HG03064 (cell line): ENCODE data around the gene EEF1AKMT3.

Experiments used
- ATAC-seq: cut with Tn5 transposase; IDR thresholded peaks from one replicate; pipeline ENCODE4 v1.9.1; 2021; ENCODE audit warnings: low read depth; ENCODE audit not compliant: unreplicated experiment

The EEF1AKMT3 gene

DNA sequence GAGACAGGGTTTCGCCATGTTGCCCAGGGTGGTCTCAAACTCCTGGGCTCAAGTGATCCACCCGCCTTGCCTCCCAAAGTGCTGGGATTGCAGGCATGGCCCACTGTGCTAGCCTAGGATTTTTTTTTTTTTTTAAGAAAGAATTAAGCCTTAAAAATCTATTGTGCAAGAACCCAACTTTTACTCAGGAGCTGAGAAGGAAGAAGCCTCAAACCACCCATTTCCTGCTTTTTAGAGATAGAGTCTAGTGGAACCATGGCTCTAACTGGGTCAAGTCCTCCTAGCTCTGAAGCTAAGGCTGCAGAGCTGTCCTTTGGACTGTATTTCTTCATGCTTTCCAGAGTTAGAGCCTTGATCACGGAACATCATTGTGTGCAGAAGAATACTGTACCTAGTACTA lies 8.8 kb downstream of the EEF1AKMT3 start:
- no peak for ATAC-seq

DNA sequence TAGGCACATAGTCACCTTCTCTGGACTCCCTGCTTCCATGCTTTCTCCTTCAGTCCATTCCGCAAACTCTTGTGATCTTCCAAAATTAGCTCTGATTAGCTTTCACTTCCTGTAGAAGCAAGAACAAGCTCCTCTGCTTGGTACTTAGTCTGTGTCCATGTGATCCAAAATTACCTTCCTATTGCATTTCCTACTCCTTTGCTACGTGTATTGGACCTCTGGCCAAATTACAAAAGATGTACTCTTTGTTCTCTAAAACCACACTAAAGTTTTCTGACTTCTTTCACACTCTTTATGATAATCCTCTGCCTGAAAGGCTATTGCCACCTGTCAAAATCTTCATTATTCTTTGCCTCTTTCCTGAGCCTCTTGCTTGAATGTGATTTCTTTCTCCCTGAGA lies 9.4 kb downstream of the EEF1AKMT3 start:
- no peak for ATAC-seq

DNA sequence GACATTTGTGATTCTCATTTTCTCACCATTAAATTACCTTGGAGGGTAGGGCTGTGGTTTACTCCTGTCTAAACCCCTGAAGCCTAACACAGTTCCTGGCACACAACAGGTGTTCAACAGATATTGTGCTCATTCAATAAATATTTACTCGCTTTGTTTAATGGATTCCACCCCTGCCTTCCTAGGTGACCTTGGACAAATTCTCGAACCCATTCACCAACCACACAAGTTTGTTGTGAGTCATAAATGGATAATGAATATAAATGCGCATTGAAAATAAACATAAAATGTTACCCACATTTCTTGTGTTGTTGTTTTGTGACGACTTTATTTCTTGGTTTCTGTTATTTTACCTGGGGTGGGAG lies 9.8 kb downstream of the EEF1AKMT3 start:
- no peak for ATAC-seq

DNA sequence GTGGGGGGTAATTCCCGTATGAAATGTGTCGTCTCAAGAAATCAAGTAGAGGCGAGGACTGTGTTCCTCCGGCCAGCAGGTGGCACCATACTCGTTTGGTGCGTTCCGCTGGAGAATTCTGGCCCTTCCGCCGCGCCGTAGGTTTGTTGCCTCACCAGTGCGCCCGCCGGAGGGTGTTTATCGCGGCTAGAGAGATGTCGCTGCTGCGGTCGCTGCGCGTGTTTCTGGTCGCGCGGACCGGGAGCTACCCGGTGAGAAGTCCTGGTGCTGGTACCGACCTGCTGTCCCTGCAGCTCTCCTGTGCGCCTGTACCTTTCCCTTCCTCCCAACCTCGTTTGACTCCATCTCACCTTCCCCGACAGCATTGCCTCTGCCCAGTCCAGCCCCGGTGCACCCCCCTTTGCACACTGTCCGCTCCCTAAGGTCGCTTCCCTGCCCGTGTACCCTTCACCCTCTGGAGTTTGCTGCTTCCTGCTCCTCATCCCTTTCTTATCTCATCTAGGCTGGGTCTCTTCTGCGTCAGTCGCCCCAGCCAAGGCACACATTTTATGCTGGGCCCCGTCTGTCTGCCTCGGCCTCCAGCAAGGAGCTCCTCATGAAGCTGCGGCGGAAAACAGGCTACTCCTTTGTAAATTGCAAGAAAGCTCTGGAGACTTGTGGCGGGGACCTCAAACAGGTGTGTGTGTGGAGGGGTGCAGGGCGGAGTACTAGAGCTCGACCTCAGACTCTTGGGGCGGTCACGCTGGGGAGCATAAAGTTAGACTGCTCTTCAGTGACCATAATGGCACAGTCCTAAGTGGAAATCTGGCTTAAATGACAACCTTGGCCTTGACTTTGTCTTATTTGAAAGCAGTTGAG lies 10.4 kb downstream of the EEF1AKMT3 start, which contains the start of gene TSFM:
TSFM (plus strand) TSS at position 180 of the 858 bp plus-strand sequence; CDS start at position 195, 15 bp downstream.
- ATAC-seq = peak; percentile 74

DNA sequence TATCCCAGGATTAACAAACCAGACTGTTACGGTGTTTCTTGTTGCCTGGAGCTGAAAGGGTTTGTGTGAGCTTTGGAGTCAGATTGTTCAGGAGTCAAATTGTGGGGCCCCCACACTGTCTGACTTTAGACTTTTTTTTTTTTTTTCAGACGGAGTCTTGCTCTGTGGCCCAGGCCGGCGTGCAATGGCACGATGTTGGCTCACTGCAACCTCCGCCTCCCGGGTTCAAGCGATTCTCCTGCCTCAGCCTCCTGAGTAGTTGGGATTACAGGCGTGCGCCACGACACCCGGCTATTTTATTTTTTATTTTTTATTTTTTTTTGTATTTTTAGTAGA lies 11.0 kb downstream of the EEF1AKMT3 start:
- no peak for ATAC-seq

DNA sequence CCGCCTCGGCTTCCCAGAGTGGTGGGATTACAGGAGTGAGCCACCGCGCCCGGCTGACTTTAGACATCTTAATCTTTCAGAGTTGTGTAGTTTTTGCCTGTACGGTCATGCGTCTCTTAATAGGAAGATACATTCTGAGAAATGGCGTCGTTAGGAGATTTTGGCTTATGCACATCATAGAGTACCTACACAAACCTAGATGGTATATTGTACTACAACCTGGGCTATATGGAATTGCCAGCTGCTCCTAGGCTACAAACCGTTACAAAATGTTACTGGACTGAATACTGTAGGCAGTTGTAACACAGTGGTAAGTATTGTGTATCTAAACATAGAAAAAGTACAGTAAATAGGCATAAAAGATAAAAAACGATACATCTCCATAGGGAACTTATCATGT lies 11.4 kb downstream of the EEF1AKMT3 start:
- no peak for ATAC-seq

DNA sequence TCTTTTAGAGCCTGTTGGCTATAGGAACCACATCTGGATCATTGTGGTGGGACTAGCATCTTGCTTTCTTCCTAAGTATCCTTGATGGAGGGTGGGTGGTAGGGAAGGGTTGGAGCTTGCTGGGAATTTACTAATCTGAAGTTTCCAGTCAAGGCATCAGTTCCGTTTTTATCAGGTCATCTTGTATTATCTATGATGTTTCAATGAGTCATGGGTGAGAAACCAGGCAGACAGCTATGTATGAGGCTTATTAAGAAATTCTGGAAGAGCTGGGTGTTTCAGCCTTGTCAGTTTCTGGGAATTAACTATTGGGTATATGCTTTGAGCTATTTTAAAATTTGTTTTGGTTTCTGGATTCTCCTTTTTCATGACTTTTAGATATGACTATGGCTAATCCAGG lies 21.5 kb downstream of the EEF1AKMT3 start:
- no peak for ATAC-seq

DNA sequence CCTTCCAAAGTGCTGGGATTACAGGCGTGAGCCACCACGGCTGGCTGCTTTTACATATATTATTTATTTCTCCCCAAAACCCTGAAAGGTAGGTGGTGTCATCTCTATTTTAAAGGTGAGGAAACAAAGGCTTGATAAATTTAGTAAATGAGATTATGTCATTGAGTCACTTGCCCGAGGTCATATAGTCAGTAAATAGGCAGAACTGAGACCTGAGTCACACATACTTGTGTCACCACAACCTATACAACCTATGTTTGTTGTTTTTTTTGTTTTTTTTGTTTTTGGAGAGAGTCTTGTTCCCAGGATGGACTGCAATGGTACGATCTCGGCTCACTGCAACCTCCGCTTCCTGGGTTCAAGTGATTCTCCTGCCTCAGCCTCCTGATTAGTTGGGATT lies 22.9 kb downstream of the EEF1AKMT3 start:
- ATAC-seq = no peak

DNA sequence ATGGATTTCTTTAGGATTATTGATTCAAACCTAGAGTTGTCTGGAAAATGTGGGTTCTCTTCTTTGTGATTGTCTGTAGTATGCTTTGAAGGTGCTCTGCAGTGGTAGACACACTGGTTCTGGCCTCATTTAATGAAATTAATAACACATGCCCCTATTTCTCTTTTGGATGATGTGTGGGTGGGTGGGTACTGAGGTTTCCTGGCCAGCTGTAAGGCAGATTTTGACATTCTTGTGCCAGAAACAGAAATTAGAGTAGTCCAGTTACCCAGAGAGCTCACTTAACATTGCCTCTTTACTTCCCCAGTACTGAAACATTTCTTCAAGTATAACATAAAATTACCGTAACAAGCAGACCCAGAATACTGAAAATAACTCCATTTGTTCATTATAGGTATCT lies 24.6 kb downstream of the EEF1AKMT3 start:
- ATAC-seq = no peak

DNA sequence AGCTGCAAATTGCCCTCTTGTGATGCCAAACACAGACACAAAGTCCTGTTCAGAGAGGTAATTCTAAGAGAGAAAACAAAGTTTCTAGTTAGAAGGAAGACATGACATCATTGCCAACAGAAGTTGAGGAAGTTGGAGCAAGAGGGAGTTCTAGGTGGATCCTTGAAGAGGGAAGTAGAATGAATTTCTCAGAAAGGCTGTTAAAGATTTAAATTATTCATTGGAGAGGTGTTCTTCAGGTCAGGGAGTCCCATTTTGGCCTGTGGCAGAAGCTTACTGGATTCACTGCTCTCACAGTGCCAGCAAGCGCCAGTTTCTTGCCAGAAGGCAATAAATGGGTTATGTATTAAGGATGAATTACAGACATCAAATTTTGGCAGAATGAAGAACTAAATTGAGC lies 25.5 kb downstream of the EEF1AKMT3 start:
- no peak for ATAC-seq

DNA sequence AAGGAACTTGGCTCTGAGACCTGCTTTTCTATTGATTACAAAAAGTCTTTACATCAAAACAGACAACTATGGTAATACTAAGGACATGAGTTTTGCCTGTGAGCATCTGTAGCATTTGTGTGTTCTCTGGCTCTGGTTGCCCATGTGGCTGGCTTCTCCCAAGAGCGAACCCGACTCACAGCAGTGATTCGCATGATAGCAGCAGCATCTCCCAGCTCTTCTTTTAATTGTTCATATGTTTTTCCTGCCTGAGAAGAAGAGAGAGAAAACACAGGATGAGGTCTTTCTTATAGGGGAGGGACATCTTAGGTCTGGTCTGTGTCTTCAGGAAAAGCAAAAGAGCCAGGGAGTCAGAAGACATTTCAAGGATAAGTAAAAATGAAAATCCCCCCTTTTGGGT lies 28.6 kb downstream of the EEF1AKMT3 start:
- ATAC-seq = no peak

DNA sequence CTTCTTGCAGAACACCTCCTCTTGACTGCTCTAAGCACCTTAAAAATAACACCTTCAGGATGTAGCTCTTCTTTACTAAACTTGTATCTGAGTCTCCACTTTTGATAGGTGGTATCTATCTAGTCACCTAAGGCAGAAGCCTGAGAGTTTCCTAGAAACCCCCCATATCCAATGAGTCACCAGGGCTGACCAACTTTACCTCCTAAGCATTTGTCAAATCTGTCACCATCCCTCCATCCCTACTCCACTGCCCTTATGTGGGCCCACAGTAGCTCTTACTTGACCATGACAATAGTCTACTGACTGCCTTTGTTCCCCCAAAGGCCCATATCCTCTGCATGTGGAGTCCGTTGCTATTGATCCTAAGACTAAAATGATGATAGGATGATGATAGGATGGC lies 30.2 kb downstream of the EEF1AKMT3 start:
- no peak for ATAC-seq

DNA sequence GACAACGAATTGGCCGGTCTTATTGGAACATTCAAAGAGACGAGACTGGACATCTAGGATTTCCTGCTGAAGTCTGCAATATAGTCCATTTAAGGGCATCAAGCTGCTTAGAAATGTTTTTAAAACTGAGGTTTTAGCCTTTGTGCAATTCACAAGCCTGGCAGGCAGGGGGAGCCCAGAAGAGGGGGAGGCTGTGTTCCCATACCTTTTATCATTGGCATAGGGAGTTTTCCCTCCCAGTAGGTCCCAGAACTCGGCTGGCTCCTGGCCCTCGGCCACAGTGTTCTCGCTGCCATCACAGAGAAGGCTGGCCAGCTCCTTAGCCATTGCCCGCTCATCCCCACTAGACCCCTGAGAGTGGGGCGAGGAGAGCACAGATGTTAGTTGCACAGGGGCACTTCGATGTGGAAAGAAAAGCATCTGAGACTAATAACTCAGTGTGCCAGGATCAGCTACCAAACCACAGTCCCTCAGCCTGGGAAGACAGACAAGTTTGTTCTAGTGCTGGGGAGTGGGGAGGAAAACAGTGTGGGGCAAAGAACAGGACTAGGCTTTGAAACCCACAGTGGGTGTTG lies 31.0 kb downstream of the EEF1AKMT3 start:
- ATAC-seq = no peak

DNA sequence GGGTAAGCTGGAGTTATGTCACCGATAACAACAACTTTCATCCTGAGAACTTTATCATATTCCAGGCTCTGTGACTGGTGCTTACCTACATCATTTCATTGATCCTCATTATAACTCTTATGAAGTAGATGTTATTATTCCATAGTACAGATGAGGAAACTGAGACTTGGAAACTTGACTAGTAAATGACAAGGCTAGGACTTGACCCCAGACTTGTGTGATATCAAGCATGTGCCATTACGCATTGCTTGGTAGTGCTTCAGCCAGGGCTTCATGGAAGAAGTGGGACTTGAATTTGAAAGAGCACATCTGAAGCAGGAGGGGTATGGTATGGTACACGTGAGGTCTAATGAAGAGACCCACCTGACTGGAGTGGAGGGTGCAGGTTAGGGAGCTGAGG lies 34.3 kb downstream of the EEF1AKMT3 start:
- ATAC-seq = no peak

DNA sequence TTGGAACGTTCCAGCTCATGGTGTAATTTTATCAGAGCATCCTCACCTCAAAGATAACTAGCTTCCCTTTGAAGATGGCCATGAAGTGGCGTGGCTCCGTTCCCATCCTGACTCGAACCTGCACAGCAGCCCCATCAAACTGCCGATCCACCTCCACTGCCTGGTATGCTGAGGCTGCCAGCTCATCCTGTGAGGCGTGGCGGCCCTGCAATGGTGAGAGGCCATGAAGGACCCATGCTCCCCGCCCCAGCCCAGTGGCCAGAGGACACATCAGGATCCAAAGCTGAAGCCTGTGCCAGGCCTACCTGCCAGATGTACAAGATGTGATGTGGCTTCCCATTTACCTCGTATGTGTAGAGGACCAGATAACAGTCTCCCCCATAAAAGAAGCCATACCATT lies 34.9 kb downstream of the EEF1AKMT3 start:
- ATAC-seq = no peak

DNA sequence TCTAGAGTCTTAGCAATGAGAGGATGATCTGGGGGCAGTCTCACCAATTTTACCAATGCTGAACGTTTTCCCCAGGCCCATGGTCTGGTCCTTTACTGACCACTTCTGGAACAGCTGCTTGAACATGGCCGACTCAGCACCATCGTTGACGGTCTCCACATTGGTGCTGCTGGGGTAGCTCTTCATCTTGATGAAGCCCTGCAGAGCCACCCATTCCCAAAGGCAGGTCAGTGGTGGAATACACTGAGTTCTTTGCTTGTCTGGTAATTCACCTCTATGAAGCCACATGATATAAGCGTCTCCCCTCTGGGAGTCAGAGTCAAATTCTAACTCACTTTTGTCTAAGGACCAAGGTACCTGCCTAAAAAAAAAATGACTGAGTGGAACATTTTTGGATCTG lies 35.9 kb downstream of the EEF1AKMT3 start:
- ATAC-seq = no peak

DNA sequence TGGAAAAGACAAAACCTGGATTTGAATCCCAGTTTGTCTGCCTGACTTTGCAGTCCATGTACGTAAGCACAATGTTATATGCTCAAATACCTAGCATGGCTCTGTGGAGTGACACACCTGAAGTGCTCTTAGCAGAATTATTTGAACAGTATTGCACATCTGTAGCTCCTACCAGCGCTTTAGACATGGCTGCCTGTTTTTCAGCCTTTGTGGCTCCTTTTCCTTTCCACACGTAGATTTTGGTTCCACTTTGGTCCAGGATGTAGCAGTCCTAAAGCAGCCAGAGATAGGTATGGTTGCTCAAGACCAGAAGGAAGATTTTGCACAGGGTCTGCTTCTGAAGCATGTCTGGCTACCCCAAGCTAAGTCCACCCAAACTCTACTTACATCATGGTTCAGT lies 37.0 kb downstream of the EEF1AKMT3 start:
- no peak for ATAC-seq

DNA sequence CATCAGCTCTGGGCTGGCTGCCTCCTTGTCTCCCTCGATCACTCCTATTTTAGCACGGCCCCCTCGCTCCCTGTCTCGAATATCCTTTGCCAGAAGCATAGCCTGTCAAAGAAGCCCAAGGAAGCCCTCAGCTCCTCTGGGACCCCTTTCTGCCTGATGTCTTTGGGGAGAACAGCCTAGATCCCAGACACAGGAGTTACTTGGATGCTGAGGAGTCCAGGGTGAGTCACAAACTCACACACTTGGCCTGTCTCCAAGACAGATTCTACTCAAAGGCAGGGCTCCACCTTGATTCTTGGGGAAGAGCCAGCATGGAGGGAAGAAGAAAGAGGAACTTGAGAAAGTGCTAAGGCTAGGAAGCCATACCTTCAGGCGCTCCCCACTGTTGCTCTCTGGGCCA lies 38.0 kb downstream of the EEF1AKMT3 start:
- ATAC-seq = no peak

DNA sequence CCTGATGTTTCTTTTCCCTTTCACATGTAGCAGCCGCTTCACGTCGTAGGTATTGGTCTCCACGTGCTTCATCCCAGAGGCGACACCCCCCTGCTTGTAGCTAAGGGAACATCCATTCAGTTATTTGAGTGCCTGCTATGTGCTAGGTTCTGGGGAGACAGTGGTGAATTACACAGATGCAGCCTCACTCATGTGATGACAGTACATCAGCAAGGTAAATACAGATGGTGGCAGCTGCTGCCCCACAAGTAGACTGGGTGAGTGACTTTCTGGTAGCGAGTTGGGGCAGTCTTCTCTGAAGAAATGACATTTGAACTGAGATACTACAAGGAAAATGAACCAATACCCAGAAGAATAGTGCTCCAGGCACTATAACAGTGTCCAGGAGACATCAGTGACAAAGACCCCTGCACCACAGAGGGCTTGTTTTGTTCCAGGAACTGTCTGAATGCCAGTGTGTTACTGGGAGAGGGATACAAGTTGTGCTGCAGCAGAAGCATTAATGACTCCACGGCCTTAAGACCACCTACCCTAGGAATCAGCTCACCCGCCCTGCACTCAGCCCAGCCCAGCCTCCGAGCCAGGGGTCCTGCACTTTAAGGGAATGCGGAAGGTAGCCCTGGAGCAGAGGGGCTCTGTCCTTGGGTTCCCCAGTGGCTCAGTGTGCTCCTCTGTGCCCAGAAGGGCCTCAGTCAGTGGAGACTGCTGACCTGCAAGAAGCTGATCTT lies 38.8 kb downstream of the EEF1AKMT3 start:
- ATAC-seq = no peak

DNA sequence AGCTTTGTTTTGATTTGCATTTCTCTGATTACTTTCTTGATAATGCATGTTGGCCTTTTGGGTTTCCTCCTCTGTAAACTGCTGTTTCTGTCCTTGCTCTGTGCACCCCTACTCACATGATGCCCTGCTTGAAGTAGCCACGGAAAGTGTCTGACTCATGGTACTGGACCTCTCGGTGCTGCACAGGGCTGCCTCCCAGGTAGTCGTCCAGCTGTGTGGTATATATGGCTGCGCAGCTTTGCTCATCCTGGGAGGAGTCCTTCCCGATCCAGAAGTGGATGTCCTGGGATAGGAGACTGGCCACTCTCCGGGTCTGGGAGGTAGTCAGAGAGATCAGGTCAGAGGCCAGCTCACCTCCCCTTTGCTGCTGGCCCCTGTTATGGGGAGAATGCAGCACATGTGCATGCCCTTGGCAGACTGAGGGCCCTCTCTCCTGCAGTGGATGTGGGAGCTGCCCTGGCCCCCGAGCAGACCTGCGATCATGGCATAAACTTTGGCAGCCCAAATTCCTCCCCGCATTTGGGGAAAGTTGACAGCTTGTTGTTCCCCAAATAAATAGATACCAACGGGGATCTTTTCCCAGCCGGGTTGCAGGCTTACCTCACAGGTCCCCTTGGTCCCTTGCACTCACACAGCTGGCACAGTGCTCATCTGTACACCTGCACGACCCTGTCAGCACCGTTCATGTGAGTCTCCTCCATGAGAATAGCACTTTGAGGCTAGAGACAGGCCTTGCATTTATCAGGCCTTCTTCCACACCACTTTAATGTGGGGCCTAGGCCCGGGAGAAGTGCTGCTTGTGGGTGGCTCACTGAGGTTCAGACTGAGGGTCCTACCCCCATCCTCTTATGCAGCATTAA lies 40.9 kb downstream of the EEF1AKMT3 start:
- no peak for ATAC-seq
